22Rv1 (cell line): ENCODE data around the gene XDH.

ENCODE experiments used
- H3K27ac ChIP-seq: fragments of 450-650 bp; 2 replicates; pipeline ENCODE4 v1.5.1; 2017
- CTCF ChIP-seq: fragments of 450-650 bp; IDR thresholded peaks from 2 replicates; pipeline ENCODE4 v1.5.1; 2017; ENCODE audit warnings: mild to moderate bottlenecking
- ZFX ChIP-seq: fragments of 450-650 bp; IDR thresholded peaks from 2 replicates; pipeline ENCODE4 v1.6.1; 2017; ENCODE audit warnings: antibody characterized with exemption, borderline replicate concordance

Gene XDH

GRCh38 chr2:31402388-31402787, 12.2 kb downstream of the XDH start:
- TF ChIP-seq CTCF (no peak), ZFX (no peak)
- H3K27ac ChIP-seq: no peak overlapping the region

- no peak for TF ChIP-seq CTCF
- TF ChIP-seq ZFX: no peak
- no peak overlapping the region for H3K27ac ChIP-seq
Measured at GRCh38 chr2:31401580-31401979, 13.0 kb downstream of the XDH start.

- H3K27ac ChIP-seq: no peak overlapping the region
- TF ChIP-seq CTCF (no peak), ZFX (no peak)
Measured at GRCh38 chr2:31398881-31399280, 15.7 kb downstream of the XDH start.

GRCh38 chr2:31397094-31397493, 17.4 kb downstream of the XDH start:
- no peak overlapping the region for H3K27ac ChIP-seq
- TF ChIP-seq CTCF: no peak
- TF ChIP-seq ZFX: no peak

GRCh38 chr2:31390324-31390723, 24.2 kb downstream of the XDH start:
- no peak overlapping the region for H3K27ac ChIP-seq
- TF ChIP-seq ZFX (no peak), CTCF (no peak)

GRCh38 chr2:31388736-31389135, 25.8 kb downstream of the XDH start:
- no peak overlapping the region for H3K27ac ChIP-seq
- TF ChIP-seq ZFX (no peak), CTCF (no peak)

- H3K27ac ChIP-seq: no peak overlapping the region
- TF ChIP-seq ZFX (no peak), CTCF (no peak)
Measured at GRCh38 chr2:31387850-31388249, 26.7 kb downstream of the XDH start.
